IMR-90 (cell line): Measurements from ENCODE around the gene CCDC97. TPM values are rescaled to one million over a fixed set of nuclear protein-coding genes. Genes with fewer than 3 reads are reported as not detected.

Experiments used
- ATAC-seq: fragments of 200-7000 bp; cut with Tn5 transposase; 2 replicates; pipeline ENCODE4 v1.9.1; 2020; ENCODE audit warnings: low read depth, mild to moderate bottlenecking, moderate library complexity
- BruUV-seq: library from RNA; stranded (reverse); fragments of 400-500 nt; replicated peaks from 2 replicates; lab custom pipeline; 2021; lab: Mats Ljungman, UMichigan
- CTCF ChIA-PET: fragments of 300-600 bp; formaldehyde crosslinking; extraction: SDS; loops from one replicate; lab custom pipeline; 2021; ENCODE audit warnings: antibody characterized with exemption; lab: Yijun Ruan, JAX
- POLR2A ChIA-PET: fragments of 300-600 bp; sonication (Branson Sonifier 250); formaldehyde crosslinking; loops from one replicate; lab custom pipeline; 2022; ENCODE audit warnings: antibody characterized with exemption; ENCODE audit not compliant: unreplicated experiment; lab: Charles Lee
- DNase-seq: peaks from one replicate; pipeline ENCODE4 v3.0.0; 2013
- H2AFZ ChIP-seq: replicated peaks from 2 replicates; pipeline ENCODE3; 2013; ENCODE audit warnings: low read length, mild to moderate bottlenecking; ENCODE audit not compliant: poor library complexity
- H2AK5ac ChIP-seq: 2 replicates; pipeline ENCODE4 v1.6.1; 2013; ENCODE audit warnings: low read depth, low read length, inconsistent platforms
- H2AK9ac ChIP-seq: replicated peaks from 2 replicates; pipeline ENCODE3; 2013; ENCODE audit warnings: mild to moderate bottlenecking, low read depth, low read length, moderate library complexity; ENCODE audit not compliant: poor library complexity
- H2BK120ac ChIP-seq: 2 replicates; pipeline ENCODE4 v1.6.1; 2013; ENCODE audit warnings: low read depth, low read length, inconsistent platforms
- H2BK15ac ChIP-seq: 3 replicates; pipeline ENCODE4 v1.6.1; 2013; ENCODE audit warnings: low read depth, low read length, inconsistent platforms
- H2BK20ac ChIP-seq: 2 replicates; pipeline ENCODE4 v1.6.1; 2013; ENCODE audit warnings: low read depth, mild to moderate bottlenecking, inconsistent platforms, low read length, moderate library complexity
- H2BK5ac ChIP-seq: 2 replicates; pipeline ENCODE4 v1.6.1; 2013; ENCODE audit warnings: mild to moderate bottlenecking, low read depth, low read length, inconsistent platforms; ENCODE audit not compliant: poor library complexity, severe bottlenecking
- H3K14ac ChIP-seq: replicated peaks from 2 replicates; pipeline ENCODE4 v1.6.1; 2013; ENCODE audit warnings: low read depth, low read length, inconsistent platforms
- H3K18ac ChIP-seq: 2 replicates; pipeline ENCODE4 v1.6.1; 2013; ENCODE audit warnings: low read depth, low read length, control low read depth
- H3K23ac ChIP-seq: 2 replicates; pipeline ENCODE4 v1.6.1; 2013; ENCODE audit warnings: low read depth, low read length, inconsistent platforms
- H3K27ac ChIP-seq: 2 replicates; pipeline ENCODE4 v1.5.1; 2013; ENCODE audit warnings: mild to moderate bottlenecking, control low read depth, low read length; ENCODE audit not compliant: insufficient read depth
- H3K27me3 ChIP-seq: 2 replicates; pipeline ENCODE4 v1.6.1; 2013; ENCODE audit warnings: low read length; ENCODE audit not compliant: control insufficient read depth, insufficient read depth
- H3K36me3 ChIP-seq: 2 replicates; pipeline ENCODE4 v1.6.1; 2013; ENCODE audit warnings: low read length, mixed read lengths; ENCODE audit not compliant: control insufficient read depth, insufficient read depth
- H3K4ac ChIP-seq: 2 replicates; pipeline ENCODE4 v1.6.1; 2013; ENCODE audit warnings: low read depth, low read length, inconsistent platforms
- H3K4me1 ChIP-seq: 2 replicates; pipeline ENCODE4 v1.6.1; 2013; ENCODE audit warnings: low read length, mixed read lengths; ENCODE audit not compliant: control insufficient read depth, insufficient read depth
- H3K4me2 ChIP-seq: 2 replicates; pipeline ENCODE4 v1.6.1; 2013; ENCODE audit warnings: low read depth, mild to moderate bottlenecking, control low read depth, low read length, moderate library complexity
- H3K4me3 ChIP-seq: 2 replicates; pipeline ENCODE4 v1.5.1; 2013; ENCODE audit warnings: low read depth, mild to moderate bottlenecking, control low read depth, low read length, moderate library complexity; ENCODE audit not compliant: insufficient read depth
- H3K56ac ChIP-seq: 2 replicates; pipeline ENCODE4 v1.6.1; 2013; ENCODE audit warnings: low read length, inconsistent platforms; ENCODE audit not compliant: insufficient read depth; ENCODE audit errors: extremely low read depth
- H3K79me1 ChIP-seq, 2 experiments: 2 replicates each; pipeline ENCODE4 v1.6.1; 2013; ENCODE audit warnings: low read length in 2 of 2, inconsistent platforms in 1 of 2, low read depth in 1 of 2
- H3K9ac ChIP-seq: 2 replicates; pipeline ENCODE4 v1.6.1; 2013; ENCODE audit warnings: low read depth, low read length, control low read depth
- H3K9me1 ChIP-seq: 2 replicates; pipeline ENCODE4 v1.6.1; 2013; ENCODE audit warnings: low read length, inconsistent platforms; ENCODE audit not compliant: insufficient read depth
- H3K9me3 ChIP-seq: 2 replicates; pipeline ENCODE4 v1.6.1; 2013; ENCODE audit warnings: low read length; ENCODE audit not compliant: control insufficient read depth, insufficient read depth
- H4K20me1 ChIP-seq: 2 replicates; pipeline ENCODE4 v1.6.1; 2013; ENCODE audit warnings: low read length, inconsistent platforms; ENCODE audit not compliant: insufficient read depth
- H4K5ac ChIP-seq: 2 replicates; pipeline ENCODE4 v1.6.1; 2013; ENCODE audit warnings: mild to moderate bottlenecking, low read depth, low read length, control low read depth
- H4K8ac ChIP-seq, 2 experiments: 2 replicates each; pipeline ENCODE4 v1.6.1; 2013; ENCODE audit warnings: low read depth in 2 of 2, low read length in 2 of 2, control low read depth in 1 of 2, inconsistent platforms in 1 of 2
- H4K91ac ChIP-seq: 2 replicates; pipeline ENCODE4 v1.6.1; 2013; ENCODE audit warnings: low read depth, low read length, inconsistent platforms; ENCODE audit not compliant: insufficient read depth
- CHD1 ChIP-seq: IDR thresholded peaks from 2 replicates; pipeline ENCODE4 v1.6.1; 2012; ENCODE audit warnings: low read depth, low read length, improper control_type of control experiment
- MXI1 ChIP-seq: IDR thresholded peaks from 2 replicates; pipeline ENCODE4 v1.6.1; 2012; ENCODE audit warnings: low read depth, mild to moderate bottlenecking, low read length, moderate library complexity, borderline replicate concordance
- RAD21 ChIP-seq: IDR thresholded peaks from 2 replicates; pipeline ENCODE4 v1.6.1; 2012; ENCODE audit warnings: low read length, improper control_type of control experiment
- RFX5 ChIP-seq: IDR thresholded peaks from 2 replicates; pipeline ENCODE4 v1.8.0; 2012; ENCODE audit warnings: low read depth, mild to moderate bottlenecking, low read length, moderate library complexity
- WGBS, 2 experiments: methylation state at CpG; one replicate each; pipeline versions ENCODE4 v1.1.5 to v1.1.7; 2013; ENCODE audit warnings: missing lambda C conversion rate in 2 of 2; ENCODE audit not compliant: insufficient read length in 1 of 2; ENCODE audit errors: extremely low coverage in 2 of 2; 5-methylcytosine and 5-hydroxymethylcytosine counted together
- dilution Hi-C: fragments of 300-500 bp; cut with HindIII; formaldehyde crosslinking; loops from one replicate; pipeline ENCODE4 v1.14.3; 2018; ENCODE audit warnings: low sequenced_read_pairs; ENCODE audit not compliant: unreplicated experiment
- in situ Hi-C: fragments of 300-500 bp; cut with MboI; formaldehyde crosslinking; loops from 3 replicates; pipeline ENCODE4 v1.14.3; 2019; ENCODE audit warnings: low sequenced_read_pairs, inconsistent platforms, mixed read lengths
- intact Hi-C: fragments of 100-400 bp; cut with micrococcal nuclease; formaldehyde crosslinking; loops from 2 replicates; pipeline ENCODE4 v1.10.0; 2022
- polyA plus RNA-seq, 3 experiments: library from polyadenylated mRNA; depleted of rRNA; stranded (reverse); fragments of >200 nt; gene quantifications; 2 replicates each; pipeline ENCODE4 v1.2.3, GENCODE V29; 2012; ENCODE audit warnings: low replicate concordance in 1 of 3
- total RNA-seq: library from RNA; depleted of rRNA; stranded (reverse); fragments of >200 nt; gene quantifications from 2 replicates; pipeline ENCODE4 v1.2.3, GENCODE V29; 2012

CCDC97 gene
- total and polyA plus RNA-seq, 2 of the 4 experiments (the other 2 are of a cell fraction) = 4.1 to 11.0 TPM

- TF ChIP-seq RAD21 (no peak), MXI1 (no peak), CHD1 (no peak), RFX5 (no peak)
- dilution Hi-C loops = no loop called here
- ATAC-seq (no peak), DNase-seq (no peak)
- Histone ChIP-seq H2BK20ac (no peak overlapping the region), H3K27me3 (no peaks in the 10 kb centered on the region), H3K14ac (no peak overlapping the region), H2AK9ac (no peak overlapping the region), H3K4ac (no peak overlapping the region), H4K91ac (no peak overlapping the region), H4K8ac (no peak overlapping the region), H2BK5ac (no peak overlapping the region), H4K20me1 (peaks cover 23% of the 10 kb centered on the region), H3K9me1 (no peaks in the 10 kb centered on the region; the same call in 1 of the 2 replicates), H2AK5ac (no peak overlapping the region), H3K9ac (no peak overlapping the region), H3K18ac (no peak overlapping the region), H2AFZ (no peak overlapping the region), H3K27ac (no peak overlapping the region), H4K5ac (no peak overlapping the region), H3K4me1 (no peaks in the 10 kb centered on the region), H3K79me1 (peaks cover 12 to 45% of the 10 kb centered on the region in 2 experiments), H3K4me2 (no peak overlapping the region), H3K9me3 (no peaks in the 10 kb centered on the region), H2BK120ac (no peak overlapping the region), H3K36me3 (peaks cover 52% of the 10 kb centered on the region), H2BK15ac (no peak overlapping the region), H3K4me3 (no peak overlapping the region), H3K56ac (no peak overlapping the region), H3K23ac (no peak overlapping the region)
- ChIA-PET POLR2A (no interaction called here), CTCF (no interaction called here)
- no TSS peak for BruUV-seq
- in situ Hi-C loops = no loop called here
- WGBS, 2 experiments = 87% methylated on average over 5 of the region's 10 CpGs; no CpG with 5 or more reads in 1 of the 2 experiments
- intact Hi-C loops = no loop called here
Measured at GRCh38 chr19:41335467-41335866, 25.5 kb downstream of the CCDC97 start.
